Measurements from ENCODE around the gene PLA2G5. TPM values are rescaled to one million over a fixed set of nuclear protein-coding genes. Genes with fewer than 3 reads are reported as not detected.

Gene PLA2G5
- polyA plus RNA-seq, 1 donor (not counting 4 experiments of a cell fraction or from before 2014, with no cell fraction given), result 0.16 TPM

DNA sequence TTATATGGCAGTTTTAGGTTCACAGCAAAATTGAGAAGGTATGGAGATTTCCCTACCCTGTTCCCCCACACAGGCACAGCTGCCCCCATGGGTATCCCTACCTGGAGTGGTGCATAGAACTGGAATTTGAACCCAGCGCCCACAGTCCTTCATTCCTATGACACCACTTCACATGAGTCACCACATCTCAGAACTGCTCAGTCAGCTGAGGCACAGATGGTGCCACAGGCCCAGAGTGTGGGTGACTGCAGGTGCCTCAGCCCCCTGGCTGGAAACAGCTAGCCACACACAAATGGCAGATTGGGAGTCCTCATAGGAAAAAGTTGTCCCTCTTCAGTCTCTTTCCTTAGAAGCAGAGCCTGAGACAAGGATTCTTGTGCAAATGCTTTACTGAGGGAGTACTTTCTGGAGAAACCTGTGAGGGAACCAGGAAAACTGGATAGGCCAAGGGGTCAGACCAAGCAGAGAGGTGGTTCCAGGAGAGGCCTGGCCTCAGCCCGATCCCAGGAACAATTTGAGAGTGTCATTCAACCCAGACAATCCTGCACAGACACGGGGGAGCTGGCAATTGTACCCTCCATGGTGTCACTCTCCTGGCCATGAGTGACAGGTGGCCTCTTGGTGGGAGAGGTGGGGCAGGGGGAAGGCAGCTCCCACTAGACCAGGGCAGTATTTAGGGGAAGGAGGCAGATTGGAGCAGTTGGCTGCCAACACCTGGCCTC lies 42.4 kb downstream of the PLA2G5 start:
- H3K9me3 ChIP-seq (ENCODE audit: control insufficient read depth, low read depth, low read length), result no peaks in the 10 kb centered on the region
- no peak overlapping the region for H3K9ac ChIP-seq (ENCODE audit: control insufficient read depth, extremely low read depth, insufficient read depth, low read length)
- H3K4me3 ChIP-seq (ENCODE audit: control insufficient read depth in 2 of 3, extremely low read depth in 1 of 3, insufficient read depth in 2 of 3, low read depth in 1 of 3, low read length in 3 of 3), result no peak overlapping the region
- DNase-seq (ENCODE audit: low read depth, low spot score) (peak; percentile 23), FAIRE-seq (no peak)
- no peaks in the 10 kb centered on the region for H3K9me1 ChIP-seq (ENCODE audit: control insufficient read depth, extremely low read depth, insufficient read depth, low read length)
- no peak overlapping the region for H3K4me2 ChIP-seq (ENCODE audit: control insufficient read depth, extremely low read depth, insufficient read depth, low read depth, low read length)
- TF ChIP-seq CTCF (optimal IDR thresholded peaks at IDR 0.05 in 1 of 3, IDR thresholded peaks at IDR 0.05 in 1 of 3, conservative IDR thresholded peaks at IDR 0.05 in 1 of 3; ENCODE audit: extremely low read depth in 1 of 3, insufficient read depth in 2 of 3, low read length in 3 of 3), result no peak
- no peak for TF ChIP-seq EZH2 (IDR thresholded peaks at IDR 0.05; ENCODE audit: low read length)
- H3K79me2 ChIP-seq (ENCODE audit: control insufficient read depth, insufficient read depth, low read length), result no peaks in the 10 kb centered on the region
- peaks cover 13% of the 10 kb centered on the region for H3K4me1 ChIP-seq (ENCODE audit: control insufficient read depth, extremely low read depth, insufficient read depth, low read length)
- H3K27me3 ChIP-seq (ENCODE audit: control insufficient read depth, extremely low read depth, insufficient read depth, low read length), result no peaks in the 10 kb centered on the region
- dilution Hi-C loops (cut with MboI; ENCODE audit: extremely low pct_ligation_motif_present, low sequenced_read_pairs), result no loop called here
- H4K20me1 ChIP-seq (ENCODE audit: control insufficient read depth, extremely low read depth, insufficient read depth, low read length), result no peaks in the 10 kb centered on the region
- H3K27ac ChIP-seq (ENCODE audit: control insufficient read depth, insufficient read depth, low read length), result no peak overlapping the region
- H3K36me3 ChIP-seq (ENCODE audit: control insufficient read depth in 2 of 2, extremely low read depth in 1 of 2, insufficient read depth in 2 of 2, low read length in 2 of 2), result no peaks in the 10 kb centered on the region
- H2AFZ ChIP-seq (ENCODE audit: control insufficient read depth, low read length), result no peak overlapping the region

GRCh38 chr1:20114021-20114648 lies 44.1 kb downstream of the PLA2G5 start:
- Histone ChIP-seq H3K9me1 (ENCODE audit: control insufficient read depth, extremely low read depth, insufficient read depth, low read length) (no peaks in the 10 kb centered on the region), H2AFZ (ENCODE audit: control insufficient read depth, low read length) (no peak overlapping the region), H3K9me3 (ENCODE audit: control insufficient read depth, low read depth, low read length) (no peaks in the 10 kb centered on the region), H3K27ac (ENCODE audit: control insufficient read depth, insufficient read depth, low read length) (no peak overlapping the region), H3K79me2 (ENCODE audit: control insufficient read depth, insufficient read depth, low read length) (no peaks in the 10 kb centered on the region), H4K20me1 (ENCODE audit: control insufficient read depth, extremely low read depth, insufficient read depth, low read length) (no peaks in the 10 kb centered on the region), H3K36me3 (ENCODE audit: control insufficient read depth in 2 of 2, extremely low read depth in 1 of 2, insufficient read depth in 2 of 2, low read length in 2 of 2) (no peaks in the 10 kb centered on the region), H3K27me3 (ENCODE audit: control insufficient read depth, extremely low read depth, insufficient read depth, low read length) (no peaks in the 10 kb centered on the region), H3K9ac (ENCODE audit: control insufficient read depth, extremely low read depth, insufficient read depth, low read length) (no peak overlapping the region), H3K4me2 (ENCODE audit: control insufficient read depth, extremely low read depth, insufficient read depth, low read depth, low read length) (no peak overlapping the region), H3K4me3 (ENCODE audit: control insufficient read depth in 2 of 3, extremely low read depth in 1 of 3, insufficient read depth in 2 of 3, low read depth in 1 of 3, low read length in 3 of 3) (no peak overlapping the region), H3K4me1 (ENCODE audit: control insufficient read depth, extremely low read depth, insufficient read depth, low read length) (peaks cover 13% of the 10 kb centered on the region)
- dilution Hi-C loops (cut with MboI; ENCODE audit: extremely low pct_ligation_motif_present, low sequenced_read_pairs), result no loop called here
- FAIRE-seq, result no peak
- no peak for TF ChIP-seq EZH2 (IDR thresholded peaks at IDR 0.05; ENCODE audit: low read length)
- TF ChIP-seq CTCF (optimal IDR thresholded peaks at IDR 0.05 in 1 of 3, IDR thresholded peaks at IDR 0.05 in 1 of 3, conservative IDR thresholded peaks at IDR 0.05 in 1 of 3; ENCODE audit: extremely low read depth in 1 of 3, insufficient read depth in 2 of 3, low read length in 3 of 3), result no peak
- no peak for DNase-seq (ENCODE audit: low read depth, low spot score)

Data from keratinocyte (primary cell).